Measurements from ENCODE around the gene ABCA7. TPM values are rescaled to one million over a fixed set of nuclear protein-coding genes. Genes with fewer than 3 reads are reported as not detected.

ABCA7 gene
- total and polyA plus RNA-seq, 7 donors, result 1.8 to 25.1 (median 9.9) TPM

- H3K27me3 ChIP-seq, result no peaks in the 10 kb centered on the region
- TF ChIP-seq CTCF (IDR thresholded peaks at IDR 0.05), result no peak
- TF ChIP-seq EP300 (IDR thresholded peaks at IDR 0.05), result no peak
- TF ChIP-seq POLR2AphosphoS5 (IDR thresholded peaks at IDR 0.05), result no peak
- no peak for TF ChIP-seq POLR2A (IDR thresholded peaks at IDR 0.05)
- WGBS, 2 donors, result 89 to 94% methylated on average over 20 of the region's 20 CpGs
- H3K4me3 ChIP-seq, result no peak overlapping the region
- H3K9me3 ChIP-seq, result no peaks in the 10 kb centered on the region
- H3K27ac ChIP-seq, result no peak overlapping the region
- intact Hi-C loops (cut with DNase I), result no loop called here
- peaks cover 0 to 36% (median 24%) of the 10 kb centered on the region in 4 donors for H3K4me1 ChIP-seq
- peaks cover 16 to 41% (median 21%) of the 10 kb centered on the region in 4 donors for H3K36me3 ChIP-seq
- DNase-seq, result no peak
These were observed 7.5 kb upstream of the ABCA7 start for GRCh38 chr19:1032264-1032867.

GRCh38 chr19:1035998-1036621, 3.8 kb upstream of the ABCA7 start:
- TF ChIP-seq EP300 (IDR thresholded peaks at IDR 0.05), result no peak
- no peak for TF ChIP-seq POLR2A (IDR thresholded peaks at IDR 0.05)
- no peak for TF ChIP-seq CTCF (IDR thresholded peaks at IDR 0.05)
- no peak for TF ChIP-seq POLR2AphosphoS5 (IDR thresholded peaks at IDR 0.05)
- intact Hi-C loops (cut with DNase I), result loop anchor here (5.0 kb wide), 1 partner anchor 401 kb away; the partner anchor contains the start of gene RPS15
- H3K27ac ChIP-seq, result no peak overlapping the region
- H3K36me3 ChIP-seq, result peaks cover 16 to 50% (median 24%) of the 10 kb centered on the region in 4 donors
- peaks cover 0 to 24% (median 22%) of the 10 kb centered on the region in 4 donors for H3K4me1 ChIP-seq
- no peak overlapping the region for H3K4me3 ChIP-seq
- no peak for DNase-seq
- no peaks in the 10 kb centered on the region for H3K9me3 ChIP-seq
- 90 to 91% methylated on average over 29 of the region's 29 CpGs for WGBS, 2 donors
- peaks cover 0 to under 1% (median 0%) of the 10 kb centered on the region in 3 donors for H3K27me3 ChIP-seq

- WGBS, 2 donors, result 56 to 79% methylated on average over 22 of the region's 22 CpGs
- Histone ChIP-seq H3K4me3 (no peak overlapping the region), H3K9me3 (no peaks in the 10 kb centered on the region), H3K4me1 (peaks cover 0 to 35% (median 31%) of the 10 kb centered on the region in 4 donors), H3K27ac (peak overlapping the region; percentile 15 to 66 (median 50)), H3K36me3 (peaks cover 8 to 41% (median 13%) of the 10 kb centered on the region in 4 donors), H3K27me3 (peaks cover 0 to 16% (median 4%) of the 10 kb centered on the region in 3 donors)
- no peak for DNase-seq
- intact Hi-C loops (cut with DNase I), result loop anchor here (5.0 kb wide), 1 partner anchor 400 kb away; the partner anchor contains the start of gene RPS15
- no peak for TF ChIP-seq CTCF (IDR thresholded peaks at IDR 0.05)
- TF ChIP-seq EP300 (IDR thresholded peaks at IDR 0.05), result no peak
- no peak for TF ChIP-seq POLR2AphosphoS5 (IDR thresholded peaks at IDR 0.05)
- no peak for TF ChIP-seq POLR2A (IDR thresholded peaks at IDR 0.05)
These were observed 2.3 kb upstream of the ABCA7 start for GRCh38 chr19:1037621-1038064.

GRCh38 chr19:1038978-1039645, 795 bp upstream of the ABCA7 start:
- Histone ChIP-seq H3K4me3 (peak overlapping the region in 2 of 4 donors; percentile 52 to 57), H3K27ac (peak overlapping the region; percentile 49 to 66 (median 64)), H3K27me3 (peaks cover 0 to 20% (median 10%) of the 10 kb centered on the region in 3 donors), H3K9me3 (no peaks in the 10 kb centered on the region), H3K4me1 (peaks cover 0 to 35% (median 31%) of the 10 kb centered on the region in 4 donors), H3K36me3 (peaks cover 0 to 32% (median 4%) of the 10 kb centered on the region in 4 donors)
- DNase-seq, result no peak
- 63 to 66% methylated on average over 22 of the region's 22 CpGs for WGBS, 2 donors
- TF ChIP-seq POLR2AphosphoS5 (IDR thresholded peaks at IDR 0.05), result peak in 1 of 4 donors; percentile 25
- TF ChIP-seq EP300 (IDR thresholded peaks at IDR 0.05), result no peak
- intact Hi-C loops (cut with DNase I), result loop anchor here (5.0 kb wide), 1 partner anchor 398 kb away; the partner anchor contains the start of gene RPS15

Data from sigmoid colon (tissue), 7 donors.